ENCODE data around the gene USH1C. TPM values are rescaled to one million over a fixed set of nuclear protein-coding genes. Genes with fewer than 3 reads are reported as not detected.

USH1C gene
- total RNA-seq, 1 experiment from 2014 or later = 1.0 TPM

GRCh38 chr11:17570034-17570433 is 25.8 kb upstream of the USH1C start:
- H3K4me3 Mint-ChIP-seq = no peak overlapping the region
- Histone ChIP-seq H3K27ac (ENCODE audit: insufficient read length, low read depth, low read length) (no peak overlapping the region), H3K9ac (ENCODE audit: extremely low read depth, insufficient read length, low read length) (no peak overlapping the region), H3K23ac (ENCODE audit: insufficient read length, low read depth, low read length) (no peak overlapping the region), H3K27me3 (ENCODE audit: insufficient read depth, low read length) (no peaks in the 10 kb centered on the region), H2BK20ac (ENCODE audit: low read depth, low read length, poor library complexity, severe bottlenecking) (no peak overlapping the region), H3K4ac (ENCODE audit: low read depth, low read length) (no peak overlapping the region), H2AK5ac (ENCODE audit: insufficient read length, low read length) (no peak overlapping the region), H3K23me2 (ENCODE audit: insufficient read length, low read depth, low read length, poor library complexity, severe bottlenecking) (no peaks in the 10 kb centered on the region), H3K4me2 (ENCODE audit: insufficient read depth, insufficient read length, low read length) (no peak overlapping the region), H3K79me2 (ENCODE audit: insufficient read depth, low read length) (no peaks in the 10 kb centered on the region), H3K4me1 (ENCODE audit: insufficient read depth, low read length) (no peaks in the 10 kb centered on the region), H4K5ac (ENCODE audit: insufficient read length, low read depth, low read length) (no peak overlapping the region), H3K9me3 (ENCODE audit: control insufficient read depth, low read depth, low read length) (no peaks in the 10 kb centered on the region), H3T11ph (ENCODE audit: low read length) (no peak overlapping the region), H4K8ac (replicated peaks; ENCODE audit: insufficient read length, low read depth, low read length) (no peak overlapping the region), H2BK15ac (ENCODE audit: low read depth, low read length) (no peak overlapping the region), H2BK12ac (ENCODE audit: insufficient read length, low read depth, low read length) (no peak overlapping the region), H2AFZ (ENCODE audit: low read length) (no peak overlapping the region), H2BK120ac (ENCODE audit: low read depth, low read length, poor library complexity, severe bottlenecking) (no peak overlapping the region), H3K79me1 (ENCODE audit: insufficient read depth, low read depth, low read length, poor library complexity, severe bottlenecking) (no peaks in the 10 kb centered on the region), H4K20me1 (ENCODE audit: control insufficient read depth, insufficient read depth, insufficient read length) (no peaks in the 10 kb centered on the region), H3K14ac (ENCODE audit: insufficient read depth, low read length) (no peak overlapping the region), H2BK5ac (ENCODE audit: insufficient read length, low read length) (no peak overlapping the region), H3K18ac (ENCODE audit: insufficient read length, low read depth, low read length) (no peak overlapping the region), H4K91ac (ENCODE audit: insufficient read length, low read depth, low read length) (no peak overlapping the region), H3K56ac (ENCODE audit: insufficient read length, low read depth, low read length) (no peak overlapping the region)
- H3K9me3 Mint-ChIP-seq = no peaks in the 10 kb centered on the region
- H3K27ac Mint-ChIP-seq = no peak overlapping the region
- peaks cover 7% of the 10 kb centered on the region for H3K27me3 Mint-ChIP-seq (ENCODE audit: low read depth)
- no CpG with 5 or more reads among the region's 23 CpGs for WGBS (ENCODE audit: extremely low coverage, insufficient read length, low lambda C conversion rate)
- peaks cover 0 to 12% of the 10 kb centered on the region in 2 experiments; a peak in 2 of 4 replicates for H3K4me1 Mint-ChIP-seq
- peak; percentile 26 for DNase-seq
- no peaks in the 10 kb centered on the region for H3K36me3 Mint-ChIP-seq (ENCODE audit: insufficient read depth in 1 of 3, low read depth in 3 of 3)
- TF ChIP-seq CTCF (conservative IDR thresholded peaks at IDR 0.05) = no peak
